NAMALWA (cell line): ENCODE results near the gene FGD2.

ENCODE experiments used
- DNase-seq: peaks from one replicate; pipeline ENCODE4 v3.0.0-alpha.2; 2015; ENCODE audit warnings: low spot score

Gene FGD2

GRCh38 chr6:37018198-37019064 lies 13.0 kb downstream of the FGD2 start:
- DNase-seq, result peak; percentile 92

DNA sequence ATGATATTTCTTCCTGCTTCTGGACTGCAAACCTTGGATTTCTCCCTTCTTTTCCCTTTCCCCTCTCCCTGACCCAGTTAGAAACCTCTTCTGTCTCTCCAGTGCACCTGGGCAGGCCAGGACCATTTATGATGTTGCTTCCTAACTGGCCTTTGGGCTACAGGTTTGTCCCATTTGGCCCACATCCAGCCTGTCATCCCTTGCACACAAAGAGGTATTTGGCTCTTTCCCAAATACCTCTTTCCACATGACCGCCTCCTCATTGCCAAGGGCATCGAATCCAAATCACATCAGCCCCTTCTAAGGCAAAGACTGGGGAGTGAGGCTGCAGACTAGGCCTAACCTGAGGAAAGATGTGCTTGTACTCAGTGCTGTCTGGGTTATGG lies 13.6 kb downstream of the FGD2 start:
- DNase-seq, result no peak

GRCh38 chr6:37020381-37020780 lies 14.9 kb downstream of the FGD2 start:
- no peak for DNase-seq

DNA sequence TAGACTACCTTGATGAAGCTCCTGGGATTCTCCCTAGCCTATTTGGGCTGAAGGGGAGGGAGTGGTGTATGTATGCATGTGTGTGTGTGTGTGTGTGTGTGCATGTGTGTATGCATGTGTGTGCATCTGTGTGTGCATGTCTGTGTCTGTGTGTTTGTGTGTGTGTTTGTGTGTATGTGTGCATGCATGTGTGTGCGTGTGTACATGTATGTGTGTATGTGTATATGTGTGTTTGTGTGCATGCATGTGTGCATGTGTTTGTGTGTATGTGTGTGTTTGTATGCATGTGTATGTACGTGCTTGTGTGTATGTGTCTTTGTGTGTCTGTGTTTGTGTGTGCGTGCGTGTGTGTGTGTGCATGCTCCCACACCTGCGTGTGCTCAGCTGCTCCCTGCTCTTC lies 15.4 kb downstream of the FGD2 start:
- DNase-seq, result no peak

DNA sequence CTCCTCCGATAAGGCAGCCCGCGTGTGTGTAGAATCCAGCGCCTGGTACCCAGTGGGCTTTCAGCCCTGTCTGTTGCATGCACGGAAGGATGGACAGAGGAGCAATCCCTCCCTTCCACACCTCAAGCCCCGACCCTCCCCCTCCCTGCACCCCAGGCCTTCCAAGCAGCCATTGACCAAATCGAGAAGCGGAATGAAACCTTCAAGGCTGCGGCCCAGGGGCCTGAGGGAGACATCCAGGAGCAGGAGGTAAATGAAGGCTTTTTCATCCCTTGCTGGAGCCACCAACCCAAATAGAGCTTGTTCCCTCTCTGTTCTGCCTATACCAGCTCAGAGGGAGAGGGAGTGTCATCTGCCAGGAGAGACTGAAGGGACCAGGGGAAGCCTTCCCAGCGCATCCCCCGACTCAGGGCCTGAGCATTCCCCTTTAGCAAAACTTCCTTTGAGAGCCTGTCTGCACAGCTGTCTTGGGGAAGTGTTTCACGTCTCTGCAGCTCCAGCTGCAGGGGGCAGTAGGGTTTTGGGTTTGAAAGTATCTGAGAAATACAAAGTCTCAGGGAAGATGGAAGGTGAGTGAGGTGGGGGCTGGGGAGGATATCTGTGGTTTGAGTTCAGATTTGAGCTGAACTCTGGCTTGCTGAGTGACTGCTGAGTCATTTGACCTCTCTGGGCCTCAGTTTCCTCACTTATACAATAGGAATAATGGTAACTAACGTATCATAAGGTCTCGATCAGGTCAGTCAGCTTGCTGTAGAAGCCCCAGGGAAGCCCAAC lies 16.1 kb downstream of the FGD2 start:
- DNase-seq, result peak; percentile 63

- no peak for DNase-seq
Measured at GRCh38 chr6:37022135-37022863, 16.8 kb downstream of the FGD2 start.

GRCh38 chr6:37024656-37025337 lies 19.3 kb downstream of the FGD2 start:
- DNase-seq, result no peak

DNA sequence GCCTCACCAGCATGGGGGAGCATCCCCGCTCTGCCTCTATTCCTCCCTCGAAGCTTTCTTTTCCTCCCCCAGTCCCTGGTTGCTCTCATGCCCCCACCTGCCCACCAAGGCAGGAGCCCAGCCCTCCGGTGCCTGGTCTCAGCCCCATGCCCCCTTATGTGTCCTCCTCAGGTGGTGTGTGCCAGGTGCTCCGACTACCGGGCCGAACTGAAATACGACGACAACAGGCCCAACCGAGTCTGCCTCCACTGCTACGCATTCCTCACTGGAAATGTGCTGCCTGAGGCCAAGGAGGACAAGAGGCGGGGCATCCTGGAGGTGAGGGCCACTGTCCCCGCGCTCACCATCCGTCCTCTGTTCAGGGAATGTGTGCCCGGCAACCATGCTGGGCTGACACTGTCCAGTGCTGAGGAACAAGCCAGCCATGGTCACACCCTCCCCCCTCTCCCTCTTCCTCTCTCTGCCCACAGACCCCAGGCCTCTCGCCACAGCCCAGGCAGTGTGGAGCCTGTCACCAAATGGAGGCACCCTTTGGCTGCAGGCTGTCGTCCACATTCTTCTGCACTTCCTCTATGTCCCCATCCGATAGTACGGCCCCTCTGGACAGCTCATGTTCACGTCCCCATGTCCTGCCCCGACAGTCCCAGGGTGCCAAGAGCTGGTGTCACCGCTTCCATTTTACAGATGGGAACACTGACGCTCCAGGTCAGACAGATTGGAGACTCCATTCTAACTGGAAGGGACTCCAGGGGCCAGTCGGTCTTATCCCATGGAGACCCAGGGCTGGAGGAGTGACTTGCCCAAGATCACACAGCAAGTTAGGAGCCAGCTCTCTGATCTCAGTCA lies 20.4 kb downstream of the FGD2 start:
- no peak for DNase-seq

DNA sequence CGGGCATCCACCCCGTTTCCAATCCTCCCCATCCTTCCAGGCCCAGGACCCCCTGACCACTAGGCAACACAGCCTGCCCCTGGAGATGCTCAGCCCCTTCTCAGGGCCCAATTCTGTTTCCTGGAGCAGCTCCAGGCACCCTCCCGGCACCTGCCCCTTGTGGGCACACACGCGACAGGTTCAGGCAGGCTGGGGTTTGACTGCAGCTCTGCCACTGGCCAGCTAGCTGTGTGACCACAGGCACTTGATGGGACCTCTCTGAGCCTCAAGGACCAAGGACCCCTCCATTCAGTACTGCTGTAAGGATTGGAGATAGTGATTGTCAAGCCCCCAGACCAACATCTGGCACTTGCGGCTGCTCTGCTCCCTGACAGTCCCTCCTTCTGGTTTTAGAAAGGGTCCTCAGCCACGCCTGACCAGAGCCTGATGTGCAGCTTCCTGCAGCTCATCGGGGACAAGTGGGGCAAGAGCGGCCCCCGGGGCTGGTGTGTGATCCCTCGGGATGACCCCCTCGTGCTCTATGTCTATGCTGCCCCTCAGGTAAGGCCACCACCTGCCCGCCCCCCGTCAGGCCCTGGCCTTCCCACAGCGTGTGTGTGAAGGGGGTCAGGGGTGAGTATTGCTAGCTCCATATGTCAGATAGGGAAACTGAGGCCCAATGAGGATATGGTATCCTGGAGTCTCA lies 21.7 kb downstream of the FGD2 start:
- no peak for DNase-seq

DNA sequence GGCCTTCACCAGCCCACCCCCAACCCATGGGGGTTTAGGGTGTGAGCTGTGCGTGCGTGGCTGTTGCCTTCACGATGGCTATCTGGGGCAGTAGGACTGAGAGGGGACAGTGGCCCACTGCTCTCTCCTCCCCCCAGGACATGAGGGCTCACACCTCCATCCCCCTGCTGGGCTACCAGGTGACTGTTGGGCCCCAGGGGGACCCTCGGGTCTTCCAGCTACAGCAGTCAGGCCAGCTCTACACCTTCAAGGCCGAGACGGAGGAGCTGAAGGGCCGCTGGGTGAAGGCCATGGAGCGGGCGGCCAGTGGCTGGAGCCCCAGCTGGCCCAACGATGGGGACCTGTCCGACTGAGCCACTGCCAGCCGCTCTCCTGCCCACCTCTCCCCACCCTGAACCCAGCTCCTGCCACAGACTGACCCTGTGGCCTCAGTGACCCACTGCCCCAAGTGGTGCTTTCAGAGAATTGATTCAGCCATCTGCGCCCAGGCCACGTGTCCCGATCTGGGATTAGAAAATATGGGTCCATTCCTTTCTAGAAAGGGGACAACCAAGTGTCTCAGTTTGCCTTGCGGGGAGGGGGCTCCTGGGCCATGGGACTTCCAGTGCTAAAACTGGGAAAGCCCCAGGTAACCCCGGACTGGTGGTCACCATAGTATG lies 22.5 kb downstream of the FGD2 start:
- no peak for DNase-seq

GRCh38 chr6:37029249-37029971 lies 24.0 kb downstream of the FGD2 start:
- DNase-seq, result peak; percentile 69

- DNase-seq, result no peak
Measured at GRCh38 chr6:37030599-37030998, 25.1 kb downstream of the FGD2 start.

- no peak for DNase-seq
Measured at GRCh38 chr6:37032239-37032638, 26.8 kb downstream of the FGD2 start.

DNA sequence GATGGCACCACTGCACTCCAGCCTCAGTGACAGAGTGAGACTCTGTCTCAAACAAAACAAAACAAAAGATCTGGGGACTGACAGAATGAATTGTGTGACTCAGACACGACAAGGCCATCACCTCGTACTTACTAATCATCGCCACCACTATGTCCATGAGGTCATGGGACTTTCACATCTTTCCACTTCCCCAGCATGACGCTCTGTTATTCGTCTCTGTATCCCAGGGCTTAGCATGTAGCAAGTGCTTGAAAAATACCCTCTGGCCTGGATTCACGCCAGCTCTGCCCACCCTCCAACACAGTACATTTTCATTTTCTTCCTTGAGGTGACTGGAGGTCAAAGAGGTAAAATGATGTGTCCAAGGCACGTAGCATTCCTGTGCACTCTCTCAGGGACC lies 27.8 kb downstream of the FGD2 start:
- no peak for DNase-seq

- DNase-seq, result no peak
Measured at GRCh38 chr6:37033819-37034795, 28.7 kb downstream of the FGD2 start.

- DNase-seq, result no peak
Measured at GRCh38 chr6:37036146-37036545, 30.7 kb downstream of the FGD2 start.

- DNase-seq, result no peak
Measured at GRCh38 chr6:37038292-37039198, 33.1 kb downstream of the FGD2 start.
